ENCODE results near the gene DMXL1.

DMXL1 gene

DNA sequence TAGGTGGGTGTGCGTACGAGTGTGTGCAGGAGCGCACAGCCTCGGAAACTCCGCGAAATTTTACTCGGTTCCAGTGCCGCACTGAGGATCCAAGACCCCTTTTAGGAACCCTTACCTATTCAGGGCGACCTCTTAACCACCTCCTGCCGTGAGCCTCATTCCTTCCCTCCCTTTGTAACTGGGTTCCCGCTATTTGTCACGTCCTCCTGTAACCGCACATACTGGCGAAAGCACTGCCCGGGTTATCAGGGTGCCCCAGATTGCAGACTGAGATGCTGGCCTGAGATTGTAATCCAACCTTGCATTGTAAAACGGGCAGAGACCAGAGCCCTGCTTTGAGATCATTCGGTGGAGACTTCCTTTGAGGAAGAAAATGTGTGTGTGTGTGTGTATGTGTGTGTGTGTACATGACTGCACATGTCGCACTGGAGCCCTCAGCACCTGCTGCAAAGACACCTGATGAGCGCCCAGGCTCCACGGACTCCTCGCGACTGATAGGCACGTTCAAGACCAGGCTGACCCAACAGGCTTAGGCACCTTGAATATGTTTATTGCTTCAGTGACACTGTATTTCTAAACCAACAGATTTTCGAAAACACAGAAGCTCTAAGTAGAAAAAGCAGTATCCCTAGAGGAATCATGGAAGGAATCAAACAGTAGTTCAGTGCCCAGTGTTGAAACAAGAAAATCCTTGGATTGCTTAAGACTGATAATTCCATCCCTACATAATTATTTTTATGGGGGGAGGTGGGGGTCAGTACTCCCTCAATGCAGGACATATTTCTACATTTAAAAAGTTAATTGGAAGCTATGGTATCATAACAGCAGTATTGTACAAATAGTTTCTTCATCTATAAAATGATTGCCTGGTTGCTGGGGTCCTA is 198.4 kb downstream of the DMXL1 start:
- peak; percentile 54 for DNase-seq (ENCODE audit: low spot score)

GRCh38 chr5:119270121-119270565 is 199.3 kb downstream of the DMXL1 start:
- DNase-seq (ENCODE audit: low spot score), result no peak

DNA sequence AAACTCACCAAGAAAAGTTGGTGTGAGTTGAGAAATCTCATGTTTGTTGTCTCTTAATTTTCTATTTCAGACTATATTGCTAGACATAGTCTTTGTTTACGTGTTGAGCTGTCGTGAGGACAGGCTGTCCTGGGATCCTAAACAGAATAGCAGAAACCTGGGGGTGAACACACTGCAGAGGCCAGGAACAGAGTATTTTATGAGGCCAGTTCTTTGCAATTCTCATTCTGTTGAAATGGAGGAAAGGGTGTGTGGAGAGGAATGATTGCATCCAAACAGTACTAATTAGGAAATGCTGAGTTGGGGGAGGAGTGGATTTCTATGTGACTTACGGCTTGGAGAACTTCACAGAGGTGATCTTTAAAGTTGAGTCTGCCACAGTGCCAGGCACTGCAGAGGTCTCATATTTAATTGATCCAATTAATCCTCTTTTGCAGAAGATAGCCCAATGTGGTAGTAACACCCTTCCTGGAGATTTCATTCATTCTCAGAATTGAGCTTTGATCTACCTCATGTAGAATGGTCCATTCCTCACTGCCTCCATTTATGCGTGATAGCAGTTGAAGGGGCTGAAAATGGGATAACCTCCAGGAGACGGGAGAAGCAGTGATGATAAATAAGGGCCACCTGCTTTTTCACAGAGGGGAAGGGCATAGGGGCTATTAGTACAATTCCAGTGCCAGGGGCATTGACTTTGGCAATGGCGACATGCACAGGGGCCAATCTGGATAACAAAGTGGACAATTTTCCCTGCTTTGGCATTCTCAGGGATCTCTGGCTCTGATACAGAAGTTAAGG is 200.3 kb downstream of the DMXL1 start:
- DNase-seq (ENCODE audit: low spot score), result no peak

DNA sequence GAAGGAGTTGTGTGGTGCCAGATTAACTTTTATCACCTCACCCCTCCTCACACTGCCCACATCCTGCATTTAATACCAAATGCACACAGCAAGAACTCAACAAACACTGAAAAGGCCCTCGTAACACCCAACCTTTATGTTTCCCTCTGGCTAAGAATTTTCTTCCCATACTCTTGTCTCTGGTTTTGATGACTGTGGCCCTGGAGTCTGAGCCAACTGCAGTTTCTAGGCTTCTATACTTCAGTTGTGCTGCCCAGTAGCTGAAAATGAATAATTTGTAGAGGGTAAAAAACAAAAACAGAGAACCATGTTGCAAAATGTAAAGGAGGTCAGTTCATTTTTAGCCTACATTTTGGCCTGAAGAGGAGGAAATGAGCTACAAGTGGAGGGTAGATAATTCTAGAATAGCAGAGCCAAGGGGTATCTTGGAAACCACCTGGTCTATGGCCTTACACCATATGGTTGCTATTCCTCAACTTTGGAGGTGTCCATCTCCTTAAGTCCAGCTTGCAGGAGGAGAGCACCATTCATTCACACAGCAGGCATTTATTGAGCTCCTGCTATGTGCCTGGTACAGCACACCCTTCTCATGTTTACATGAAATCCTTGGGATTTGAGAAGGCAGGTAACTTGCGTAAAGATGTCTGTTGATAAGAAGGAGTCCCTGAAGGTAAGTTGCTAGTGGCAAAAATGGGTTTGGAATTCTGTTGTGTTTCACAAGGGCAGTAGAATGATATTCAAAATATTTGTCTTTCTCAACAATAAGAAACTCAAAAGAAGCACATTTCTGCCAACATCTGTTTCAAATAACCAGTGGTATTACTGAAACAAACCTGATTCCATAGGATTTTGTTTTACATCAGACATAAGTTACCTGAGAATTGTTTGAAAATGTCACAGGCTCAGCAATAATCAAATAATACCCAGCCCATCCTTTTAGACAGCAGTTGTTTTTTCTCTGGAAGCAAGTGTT is 201.2 kb downstream of the DMXL1 start:
- no peak for DNase-seq (ENCODE audit: low spot score)

DNA sequence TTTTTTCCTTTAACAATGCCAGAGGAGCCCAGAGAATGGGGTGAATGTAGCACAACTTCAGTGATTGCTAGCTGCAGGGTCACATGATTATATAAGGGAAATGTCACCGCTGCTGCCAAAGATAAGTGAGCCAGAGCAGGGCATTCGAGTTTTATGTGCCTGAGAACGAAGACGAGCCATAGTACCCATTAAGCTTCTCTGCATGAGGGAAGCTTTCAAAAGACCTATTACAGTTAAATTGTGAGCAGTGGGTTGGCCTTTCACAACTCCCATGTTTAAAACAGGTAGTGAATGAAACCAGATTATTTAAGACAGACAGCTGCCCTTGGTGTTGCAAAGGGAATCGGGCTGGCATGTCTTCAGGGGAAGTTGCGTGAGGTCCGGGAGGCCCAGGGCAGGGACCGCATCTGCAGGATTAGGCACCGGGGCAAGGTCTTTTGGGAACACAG is 202.5 kb downstream of the DMXL1 start:
- no peak for DNase-seq (ENCODE audit: low spot score)

- no peak for DNase-seq (ENCODE audit: low spot score)
Measured at GRCh38 chr5:119274030-119274766, 203.3 kb downstream of the DMXL1 start.

DNA sequence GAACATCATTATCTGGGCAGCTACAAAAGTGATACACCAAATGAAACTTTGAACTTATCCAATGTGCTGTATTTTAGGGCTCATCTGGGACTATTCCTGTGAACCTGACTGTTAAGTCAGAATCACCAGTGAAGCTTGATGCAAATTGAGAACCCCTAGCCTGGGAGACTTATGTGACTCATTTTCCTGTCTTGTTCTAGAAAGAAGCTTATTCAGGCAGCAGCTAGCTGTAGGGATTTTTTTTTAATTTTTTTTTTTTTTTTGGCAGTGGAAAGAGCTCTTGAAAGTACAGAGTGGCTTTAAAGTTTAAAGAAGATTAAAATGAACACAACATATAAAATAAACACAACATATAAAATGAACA is 203.9 kb downstream of the DMXL1 start:
- no peak for DNase-seq (ENCODE audit: low spot score)

- DNase-seq (ENCODE audit: low spot score), result no peak
Measured at GRCh38 chr5:119275146-119275545, 204.3 kb downstream of the DMXL1 start.

DNA sequence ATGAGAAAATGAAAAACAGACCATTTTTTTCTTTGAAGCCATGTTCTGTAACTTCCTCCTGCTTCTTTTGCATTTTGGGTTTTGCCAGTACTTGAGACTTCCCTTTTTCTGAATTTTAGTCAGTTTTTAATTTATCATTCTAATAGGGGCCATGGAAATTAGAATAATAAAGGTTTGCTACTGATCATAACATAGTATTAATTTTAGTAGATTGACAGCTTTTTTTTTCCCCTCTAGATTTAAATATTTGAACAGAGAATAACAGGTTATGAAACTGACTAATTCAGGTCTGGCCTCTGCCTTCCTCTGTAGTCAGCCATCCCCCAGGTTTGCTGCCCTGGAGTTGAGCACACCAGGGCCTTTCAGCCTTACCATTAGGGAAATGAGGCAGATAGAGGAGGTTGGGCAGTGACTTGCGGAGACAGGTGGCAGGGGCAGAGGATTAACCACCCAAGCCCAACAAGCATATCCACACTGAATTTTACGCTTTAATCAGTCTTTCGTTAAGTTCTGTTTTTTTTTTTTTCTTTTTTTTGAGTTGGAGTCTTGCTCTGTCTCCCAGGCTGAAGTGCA is 204.8 kb downstream of the DMXL1 start:
- DNase-seq (ENCODE audit: low spot score), result no peak

DNA sequence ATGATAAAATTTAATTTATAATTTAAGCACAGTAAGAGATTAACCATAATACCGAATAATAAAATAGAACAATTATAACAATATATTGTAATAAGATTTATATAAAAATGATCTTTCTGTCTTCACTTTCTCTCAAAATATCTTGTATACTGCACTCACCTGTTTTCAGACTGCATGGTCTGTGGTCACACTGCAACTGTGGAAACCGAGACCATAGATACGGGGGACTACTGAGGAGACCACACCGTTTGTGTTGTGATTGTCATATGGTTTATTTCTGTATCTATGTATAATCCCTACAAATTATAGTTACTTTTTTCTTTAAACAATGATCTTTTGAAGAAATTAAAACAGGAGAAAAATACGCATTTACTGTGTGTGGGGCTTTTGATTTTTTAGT is 206.1 kb downstream of the DMXL1 start:
- DNase-seq (ENCODE audit: low spot score), result no peak

- DNase-seq (ENCODE audit: low spot score), result no peak
Measured at GRCh38 chr5:119279093-119279492, 208.2 kb downstream of the DMXL1 start.

- no peak for DNase-seq (ENCODE audit: low spot score)
Measured at GRCh38 chr5:119280380-119280779, 209.5 kb downstream of the DMXL1 start.

GRCh38 chr5:119282628-119283027 is 211.7 kb downstream of the DMXL1 start:
- DNase-seq (ENCODE audit: low spot score), result no peak

DNA sequence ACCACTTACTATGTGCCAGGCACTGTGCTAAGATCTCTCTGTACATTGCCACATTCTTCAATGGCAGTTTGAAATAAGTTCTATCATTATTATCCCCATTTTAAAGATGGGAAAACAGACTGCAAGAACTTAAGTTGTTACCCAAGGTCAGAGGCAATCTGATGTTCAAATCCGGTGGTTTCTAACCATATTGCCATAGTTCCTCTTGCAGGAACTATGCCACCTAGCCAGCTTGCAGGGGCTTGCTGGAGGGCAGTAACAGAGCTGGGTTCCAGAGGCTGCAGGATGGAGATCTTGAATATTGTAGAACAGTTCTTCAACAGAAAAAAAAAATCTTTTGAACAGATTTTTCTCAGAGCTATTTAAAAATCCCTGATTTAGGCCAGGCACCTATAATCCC is 213.1 kb downstream of the DMXL1 start:
- no peak for DNase-seq (ENCODE audit: low spot score)

GRCh38 chr5:119285070-119285916 is 214.4 kb downstream of the DMXL1 start:
- no peak for DNase-seq (ENCODE audit: low spot score)

- DNase-seq (ENCODE audit: low spot score), result no peak
Measured at GRCh38 chr5:119286511-119287488, 215.9 kb downstream of the DMXL1 start.

DNA sequence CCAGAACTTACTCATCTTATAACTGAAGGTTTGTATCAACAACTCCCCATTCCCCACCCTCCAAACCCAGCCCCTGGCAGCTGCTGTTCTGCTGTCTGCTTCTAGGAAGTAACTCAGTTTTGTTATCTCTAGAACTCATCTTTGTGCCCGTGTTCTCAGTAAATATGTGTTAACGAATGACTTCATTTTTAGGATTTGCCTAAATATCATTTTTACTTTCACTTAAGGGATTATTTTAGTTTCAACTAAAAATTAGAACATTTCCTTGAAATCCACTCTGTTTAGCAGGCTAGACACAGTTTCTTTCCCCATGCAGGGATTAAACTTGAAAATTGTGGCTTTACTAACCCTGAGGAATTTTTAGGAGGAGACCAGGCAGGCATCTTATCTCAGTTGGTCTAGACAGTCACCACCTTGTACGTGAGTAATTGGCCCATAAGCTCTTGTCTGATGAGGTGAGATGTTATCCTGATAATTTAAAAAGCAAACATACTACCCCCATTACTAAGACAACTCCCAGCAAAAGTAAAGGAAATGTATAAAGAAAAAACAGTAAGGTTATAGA is 216.7 kb downstream of the DMXL1 start:
- DNase-seq (ENCODE audit: low spot score), result no peak

- no peak for DNase-seq (ENCODE audit: low spot score)
Measured at GRCh38 chr5:119288379-119289033, 217.6 kb downstream of the DMXL1 start.
